Right lobe of liver (tissue), 6 donors: ENCODE data around the gene DRD4. TPM values are rescaled to one million over a fixed set of nuclear protein-coding genes. Genes with fewer than 3 reads are reported as not detected.
A peak's percentile ranks its signal among the peaks of the same experiment; 100 is the strongest.

Experiments
- ATAC-seq, 4 donors: fragments of 200-7000 bp; cut with Tn5 transposase; one replicate each; pipeline ENCODE4 v1.9.1; 2020; ENCODE audit warnings: mild to moderate bottlenecking in 4 of 4, moderate library complexity in 4 of 4
- DNase-seq, 3 donors: peaks; one replicate each; pipeline ENCODE4 v3.0.0-alpha.2; 2020
- H3K27ac ChIP-seq, 3 donors: fragments of 200-600 bp; one replicate each; pipeline ENCODE4 v1.8.0; 2022
- H3K27me3 ChIP-seq, 2 donors: fragments of 200-600 bp; one replicate each; pipeline ENCODE4 v1.8.0; 2022
- H3K36me3 ChIP-seq, 4 donors: fragments of 200-600 bp; sonication (generic) in 1 of 4; one replicate each; pipeline versions ENCODE4 v1.5.1 to v1.8.0; 2017 to 2022; ENCODE audit warnings: control low read depth in 1 of 4
- H3K4me1 ChIP-seq, 4 donors: fragments of 200-600 bp; sonication (generic) in 1 of 4; one replicate each; pipeline versions ENCODE4 v1.5.1 to v1.8.0; 2017 to 2022; ENCODE audit warnings: control low read depth in 1 of 4
- H3K4me3 ChIP-seq, 3 donors: fragments of 200-600 bp; one replicate each; pipeline ENCODE4 v1.8.0; 2022
- H3K9me3 ChIP-seq, 4 donors: fragments of 200-600 bp; sonication (generic) in 1 of 4; one replicate each; pipeline versions ENCODE4 v1.5.1 to v1.8.0; 2017 to 2022; ENCODE audit warnings: control low read depth in 1 of 4
- CTCF ChIP-seq, 4 donors: fragments of 200-600 bp in 3 of 4; fragments of 450-650 bp in 1 of 4; IDR thresholded peaks; one replicate each; pipeline versions ENCODE4 v1.5.1 to v1.8.0; 2016 to 2022; ENCODE audit warnings: antibody characterized with exemption in 4 of 4, mild to moderate bottlenecking in 2 of 4
- POLR2A ChIP-seq: fragments of 450-650 bp; IDR thresholded peaks from one replicate; pipeline ENCODE4 v1.6.1; 2017; ENCODE audit warnings: antibody characterized with exemption, mild to moderate bottlenecking
- WGBS: methylation state at CpG from one replicate; pipeline ENCODE4 v1.1.6; 2018; ENCODE audit warnings: low coverage, low lambda C conversion rate; ENCODE audit not compliant: insufficient coverage; ENCODE audit errors: missing lambda C conversion rate; 5-methylcytosine and 5-hydroxymethylcytosine counted together
- intact Hi-C, 2 donors: fragments of 100-400 bp; cut with DNase I; formaldehyde crosslinking; loops; one replicate each; pipeline versions ENCODE4 v1.11.2 to v1.14.1; 2022
- total RNA-seq, 6 experiments: library from RNA; depleted of rRNA in 2 of 6; stranded (reverse); fragments of >200 nt in 2 of 6; fragmentation: NEBNext Ultra II Directional in 3 of 6; extraction: Animal tissue kit (Norgen Biotek cat#: 25700) in 3 of 6; gene quantifications; one replicate each; pipeline versions ENCODE4 v1.1.0 to v1.2.4, GENCODE V29; 2016 to 2023
- donor health status: DM: no; HTN: yes; CAD: no.
- donor health status: DM: no; HTN: no; CAD: no.
- donor health status: DM: no; HTN: no; CAD: no.
- donor health status: DM: no; HTN: yes; CAD: no.
- donor health status: DM: no; HTN: yes; CAD: no.

DRD4 gene
- total RNA-seq, 6 experiments from 2014 or later = 0.31 to 0.90 (median 0.41) TPM; not detected in 2

GRCh38 chr11:655036-655726 lies 18.1 kb downstream of the DRD4 start:
- H3K27ac ChIP-seq = peak overlapping the region; percentile 3 to 71 (median 5)
- 32% methylated on average over 6 of the region's 30 CpGs for WGBS
- H3K27me3 ChIP-seq = no peaks in the 10 kb centered on the region
- peak overlapping the region in 2 of 3 donors; percentile 24 to 36 for H3K4me3 ChIP-seq
- peaks cover 0 to 4% (median 0%) of the 10 kb centered on the region in 4 donors for H3K36me3 ChIP-seq
- ATAC-seq (peak; percentile 64 to 70 (median 68)), DNase-seq (peak in 1 of 3 donors; percentile 77)
- intact Hi-C loops = no loop called here
- no peaks in the 10 kb centered on the region for H3K9me3 ChIP-seq
- H3K4me1 ChIP-seq = peaks cover 0 to 54% (median 27%) of the 10 kb centered on the region in 4 donors
- no peak for TF ChIP-seq POLR2A

GRCh38 chr11:656426-656825 lies 19.4 kb downstream of the DRD4 start:
- H3K9me3 ChIP-seq = no peaks in the 10 kb centered on the region
- H3K27ac ChIP-seq = peak overlapping the region in 1 of 3 donors; percentile 71
- H3K4me3 ChIP-seq = no peak overlapping the region
- H3K4me1 ChIP-seq = peaks cover 0 to 54% (median 27%) of the 10 kb centered on the region in 4 donors
- H3K36me3 ChIP-seq = peaks cover 0 to 1% (median 0%) of the 10 kb centered on the region in 4 donors
- TF ChIP-seq POLR2A (no peak), CTCF (IDR thresholded peaks at IDR 0.05) (no peak)
- no peak for DNase-seq
- WGBS = 70% methylated on average over 3 of the region's 14 CpGs
- intact Hi-C loops = no loop called here
- H3K27me3 ChIP-seq = no peaks in the 10 kb centered on the region
- ATAC-seq = no peak

- no peak for DNase-seq
- 59% methylated on average over 4 of the region's 7 CpGs for WGBS
- Histone ChIP-seq H3K9me3 (no peaks in the 10 kb centered on the region), H3K4me1 (peaks cover 0 to 59% (median 27%) of the 10 kb centered on the region in 4 donors), H3K4me3 (no peak overlapping the region), H3K27ac (peak overlapping the region in 1 of 3 donors; percentile 71), H3K27me3 (no peaks in the 10 kb centered on the region), H3K36me3 (no peaks in the 10 kb centered on the region)
- ATAC-seq = no peak
- TF ChIP-seq CTCF (IDR thresholded peaks at IDR 0.05) = no peak
- no peak for TF ChIP-seq POLR2A
- intact Hi-C loops = no loop called here
Observed at GRCh38 chr11:656866-657265, 19.8 kb downstream of the DRD4 start.

- Histone ChIP-seq H3K9me3 (no peaks in the 10 kb centered on the region), H3K27ac (peak overlapping the region in 2 of 3 donors; percentile 18 to 71), H3K4me1 (peaks cover 0 to 65% (median 27%) of the 10 kb centered on the region in 4 donors), H3K27me3 (no peaks in the 10 kb centered on the region), H3K36me3 (no peaks in the 10 kb centered on the region), H3K4me3 (peak overlapping the region in 2 of 3 donors; percentile 15 to 17)
- ATAC-seq (peak; percentile 72 to 82 (median 75)), DNase-seq (peak; percentile 70 to 83 (median 83))
- 14% methylated on average over 8 of the region's 14 CpGs for WGBS
- intact Hi-C loops = no loop called here
- TF ChIP-seq POLR2A (no peak), CTCF (IDR thresholded peaks at IDR 0.05) (peak in 2 of 4 donors; percentile 12 to 25)
Observed at GRCh38 chr11:657691-658126, 20.6 kb downstream of the DRD4 start.

- TF ChIP-seq POLR2A (no peak), CTCF (IDR thresholded peaks at IDR 0.05) (no peak)
- H3K4me3 ChIP-seq = no peak overlapping the region
- H3K9me3 ChIP-seq = no peaks in the 10 kb centered on the region
- no peaks in the 10 kb centered on the region for H3K36me3 ChIP-seq
- intact Hi-C loops = loop anchor here (10.0 kb wide), 1 partner anchor 65 kb away; no protein-coding TSS in a partner anchor
- WGBS = 95% methylated on average over 10 of the region's 16 CpGs
- no peak for ATAC-seq
- no peak for DNase-seq
- H3K27me3 ChIP-seq = no peaks in the 10 kb centered on the region
- no peak overlapping the region for H3K27ac ChIP-seq
- peaks cover 0 to 58% (median 24%) of the 10 kb centered on the region in 4 donors for H3K4me1 ChIP-seq
Observed at GRCh38 chr11:659532-660085, 22.5 kb downstream of the DRD4 start.
